NCI-H1694 treated with DMSO at 0.1 percent for 48 hours (cell line): Measurements from ENCODE around the gene HDHD2.
"Not testable (repeated sequence)": the region's sequence is repeated elsewhere in the genome, so short reads cannot be mapped to it uniquely, and the experiment has no call there.

Source experiments
- DNase-seq: peaks from one replicate; lab custom pipeline; 2025; lab: John Stamatoyannopoulos, UW

The HDHD2 gene

GRCh38 chr18:47150029-47150823 is at the start of gene HDHD2:
Gene HDHD2, minus strand, starts transcription at chr18:47150500. Its CDS starts 14,061 bp downstream, at chr18:47136439.
- DNase-seq = peak; percentile 80

GRCh38 chr18:47195961-47196360 is 45.7 kb upstream of the HDHD2 start:
- DNase-seq = not testable (repeated sequence)

- no peak for DNase-seq
Measured at GRCh38 chr18:47191961-47192360, 41.7 kb upstream of the HDHD2 start.

- no peak for DNase-seq
Measured at GRCh38 chr18:47187721-47188120, 37.4 kb upstream of the HDHD2 start.

- DNase-seq = no peak
Measured at GRCh38 chr18:47184419-47185050, 34.2 kb upstream of the HDHD2 start.

GRCh38 chr18:47182156-47182555 is 31.9 kb upstream of the HDHD2 start:
- not testable (repeated sequence) for DNase-seq

GRCh38 chr18:47180765-47181164 is 30.5 kb upstream of the HDHD2 start:
- DNase-seq = no peak

GRCh38 chr18:47179520-47179919 is 29.2 kb upstream of the HDHD2 start:
- peak; percentile 63 for DNase-seq

- DNase-seq = peak; percentile 54
Measured at GRCh38 chr18:47175898-47176575, 25.7 kb upstream of the HDHD2 start, which contains the start of gene IER3IP1. Gene IER3IP1, minus strand, starts transcription at chr18:47176364. Its CDS starts 87 bp downstream, at chr18:47176277.

- DNase-seq = no peak
Measured at GRCh38 chr18:47175283-47175897, 25.1 kb upstream of the HDHD2 start.

- no peak for DNase-seq
Measured at GRCh38 chr18:47174545-47175116, 24.3 kb upstream of the HDHD2 start.

- no peak for DNase-seq
Measured at GRCh38 chr18:47172476-47172875, 22.2 kb upstream of the HDHD2 start.

GRCh38 chr18:47168913-47169312 is 18.6 kb upstream of the HDHD2 start:
- DNase-seq = no peak

- no peak for DNase-seq
Measured at GRCh38 chr18:47168509-47168908, 18.2 kb upstream of the HDHD2 start.

- DNase-seq = no peak
Measured at GRCh38 chr18:47166294-47166693, 16.0 kb upstream of the HDHD2 start.

GRCh38 chr18:47163241-47163640 is 12.9 kb upstream of the HDHD2 start:
- no peak for DNase-seq

GRCh38 chr18:47160256-47160655 is 10.0 kb upstream of the HDHD2 start:
- no peak for DNase-seq

GRCh38 chr18:47158404-47158803 is 8.1 kb upstream of the HDHD2 start:
- not testable (repeated sequence) for DNase-seq

- no peak for DNase-seq
Measured at GRCh38 chr18:47151439-47151838, 1.1 kb upstream of the HDHD2 start.

- no peak for DNase-seq
Measured at GRCh38 chr18:47150824-47151366, 595 bp upstream of the HDHD2 start.

- DNase-seq = no peak
Measured at GRCh38 chr18:47149457-47150028, 757 bp downstream of the HDHD2 start.
